ENCODE results near the gene CLDN15. TPM values are rescaled to one million over a fixed set of nuclear protein-coding genes. Genes with fewer than 3 reads are reported as not detected.
A peak's percentile ranks its signal among the peaks of the same experiment; 100 is the strongest.

Gene CLDN15
- total and polyA plus RNA-seq, 2 donors = 5.3 to 15.2 TPM

- H3K4me3 ChIP-seq (ENCODE audit: low read depth, low read length) = no peak overlapping the region
- H3K36me3 ChIP-seq (ENCODE audit: insufficient read depth) = no peaks in the 10 kb centered on the region
- H3K4me1 ChIP-seq (ENCODE audit: insufficient read depth) = no peaks in the 10 kb centered on the region
- no peak for DNase-seq (ENCODE audit: extremely low spot score)
- no peak overlapping the region for H3K27ac ChIP-seq (ENCODE audit: low read depth)
- WGBS = 95% methylated on average over 9 of the region's 9 CpGs
Observed at GRCh38 chr7:101239951-101240220, 2.3 kb upstream of the CLDN15 start.

- WGBS = 72% methylated on average over 27 of the region's 27 CpGs
- no peak overlapping the region for H3K4me3 ChIP-seq (ENCODE audit: low read depth, low read length)
- peak overlapping the region; percentile 57 for H3K27ac ChIP-seq (ENCODE audit: low read depth)
- no peaks in the 10 kb centered on the region for H3K36me3 ChIP-seq (ENCODE audit: insufficient read depth)
- no peak for DNase-seq (ENCODE audit: extremely low spot score)
- H3K4me1 ChIP-seq (ENCODE audit: insufficient read depth) = no peaks in the 10 kb centered on the region
Observed at GRCh38 chr7:101239191-101239950, 1.8 kb upstream of the CLDN15 start.

GRCh38 chr7:101238226-101239182, 902 bp upstream of the CLDN15 start:
- no peak for DNase-seq (ENCODE audit: extremely low spot score)
- Histone ChIP-seq H3K27ac (ENCODE audit: low read depth) (peak overlapping the region; percentile 57), H3K4me3 (ENCODE audit: low read depth, low read length) (no peak overlapping the region), H3K36me3 (ENCODE audit: insufficient read depth) (no peaks in the 10 kb centered on the region), H3K4me1 (ENCODE audit: insufficient read depth) (no peaks in the 10 kb centered on the region)
- 66% methylated on average over 28 of the region's 28 CpGs for WGBS

GRCh38 chr7:101236292-101236835, 1.2 kb downstream of the CLDN15 start:
- no peak for DNase-seq (ENCODE audit: extremely low spot score)
- Histone ChIP-seq H3K4me1 (ENCODE audit: insufficient read depth) (no peaks in the 10 kb centered on the region), H3K36me3 (ENCODE audit: insufficient read depth) (no peaks in the 10 kb centered on the region), H3K4me3 (ENCODE audit: low read depth, low read length) (no peak overlapping the region), H3K27ac (ENCODE audit: low read depth) (no peak overlapping the region)
- WGBS = 87% methylated on average over 21 of the region's 21 CpGs

GRCh38 chr7:101235522-101235921, 2.1 kb downstream of the CLDN15 start:
- H3K4me3 ChIP-seq (ENCODE audit: low read depth, low read length) = no peak overlapping the region
- no peaks in the 10 kb centered on the region for H3K36me3 ChIP-seq (ENCODE audit: insufficient read depth)
- no peak for DNase-seq (ENCODE audit: extremely low spot score)
- H3K27ac ChIP-seq (ENCODE audit: low read depth) = no peak overlapping the region
- H3K4me1 ChIP-seq (ENCODE audit: insufficient read depth) = no peaks in the 10 kb centered on the region
- 83% methylated on average over 9 of the region's 9 CpGs for WGBS

GRCh38 chr7:101235050-101235449, 2.6 kb downstream of the CLDN15 start:
- no peak overlapping the region for H3K27ac ChIP-seq (ENCODE audit: low read depth)
- WGBS = 78% methylated on average over 11 of the region's 11 CpGs
- no peaks in the 10 kb centered on the region for H3K4me1 ChIP-seq (ENCODE audit: insufficient read depth)
- no peak for DNase-seq (ENCODE audit: extremely low spot score)
- no peaks in the 10 kb centered on the region for H3K36me3 ChIP-seq (ENCODE audit: insufficient read depth)
- H3K4me3 ChIP-seq (ENCODE audit: low read depth, low read length) = no peak overlapping the region

GRCh38 chr7:101234636-101235035, 3.0 kb downstream of the CLDN15 start:
- H3K27ac ChIP-seq (ENCODE audit: low read depth) = no peak overlapping the region
- H3K4me1 ChIP-seq (ENCODE audit: insufficient read depth) = no peaks in the 10 kb centered on the region
- no peaks in the 10 kb centered on the region for H3K36me3 ChIP-seq (ENCODE audit: insufficient read depth)
- 84% methylated on average over 5 of the region's 5 CpGs for WGBS
- no peak overlapping the region for H3K4me3 ChIP-seq (ENCODE audit: low read depth, low read length)
- no peak for DNase-seq (ENCODE audit: extremely low spot score)

- Histone ChIP-seq H3K4me1 (ENCODE audit: insufficient read depth) (no peaks in the 10 kb centered on the region), H3K36me3 (ENCODE audit: insufficient read depth) (no peaks in the 10 kb centered on the region), H3K27ac (ENCODE audit: low read depth) (no peak overlapping the region), H3K4me3 (ENCODE audit: low read depth, low read length) (no peak overlapping the region)
- 87% methylated on average over 21 of the region's 21 CpGs for WGBS
- no peak for DNase-seq (ENCODE audit: extremely low spot score)
Observed at GRCh38 chr7:101233907-101234547, 3.6 kb downstream of the CLDN15 start.

- no peak for DNase-seq (ENCODE audit: extremely low spot score)
- Histone ChIP-seq H3K4me3 (ENCODE audit: low read depth, low read length) (peak overlapping the region; percentile 15), H3K27ac (ENCODE audit: low read depth) (no peak overlapping the region), H3K36me3 (ENCODE audit: insufficient read depth) (no peaks in the 10 kb centered on the region), H3K4me1 (ENCODE audit: insufficient read depth) (no peaks in the 10 kb centered on the region)
- WGBS = 20% methylated on average over 52 of the region's 52 CpGs
Observed at GRCh38 chr7:101232141-101232850, 5.3 kb downstream of the CLDN15 start.

- H3K4me1 ChIP-seq (ENCODE audit: insufficient read depth) = no peaks in the 10 kb centered on the region
- H3K4me3 ChIP-seq (ENCODE audit: low read depth, low read length) = no peak overlapping the region
- no peak overlapping the region for H3K27ac ChIP-seq (ENCODE audit: low read depth)
- 69% methylated on average over 7 of the region's 7 CpGs for WGBS
- no peaks in the 10 kb centered on the region for H3K36me3 ChIP-seq (ENCODE audit: insufficient read depth)
- no peak for DNase-seq (ENCODE audit: extremely low spot score)
Observed at GRCh38 chr7:101231644-101232043, 6.0 kb downstream of the CLDN15 start.

GRCh38 chr7:101226721-101227120, 10.9 kb downstream of the CLDN15 start:
- 77% methylated on average over 9 of the region's 9 CpGs for WGBS
- DNase-seq (ENCODE audit: extremely low spot score) = no peak
- Histone ChIP-seq H3K36me3 (ENCODE audit: insufficient read depth) (no peaks in the 10 kb centered on the region), H3K4me3 (ENCODE audit: low read depth, low read length) (no peak overlapping the region), H3K27ac (ENCODE audit: low read depth) (no peak overlapping the region), H3K4me1 (ENCODE audit: insufficient read depth) (no peaks in the 10 kb centered on the region)

GRCh38 chr7:101225650-101226049, 12.0 kb downstream of the CLDN15 start:
- WGBS = 96% methylated on average over 6 of the region's 6 CpGs
- DNase-seq (ENCODE audit: extremely low spot score) = no peak
- no peak overlapping the region for H3K27ac ChIP-seq (ENCODE audit: low read depth)
- no peak overlapping the region for H3K4me3 ChIP-seq (ENCODE audit: low read depth, low read length)
- no peaks in the 10 kb centered on the region for H3K36me3 ChIP-seq (ENCODE audit: insufficient read depth)
- no peaks in the 10 kb centered on the region for H3K4me1 ChIP-seq (ENCODE audit: insufficient read depth)

GRCh38 chr7:101223528-101223927, 14.1 kb downstream of the CLDN15 start:
- Histone ChIP-seq H3K27ac (ENCODE audit: low read depth) (no peak overlapping the region), H3K4me1 (ENCODE audit: insufficient read depth) (no peaks in the 10 kb centered on the region), H3K36me3 (ENCODE audit: insufficient read depth) (no peaks in the 10 kb centered on the region), H3K4me3 (ENCODE audit: low read depth, low read length) (no peak overlapping the region)
- no peak for DNase-seq (ENCODE audit: extremely low spot score)
- WGBS = 95% methylated on average over 15 of the region's 15 CpGs

Data from urinary bladder (tissue), 4 donors.